NCI-H1694 treated with DMSO at 0.1 percent for 48 hours (cell line): Measurements from ENCODE around the gene KCNIP4.

ENCODE experiments used
- DNase-seq: peaks from one replicate; lab custom pipeline; 2025; lab: John Stamatoyannopoulos, UW

Gene KCNIP4

GRCh38 chr4:21061902-21062301 lies 886.7 kb downstream of the KCNIP4 start:
- DNase-seq: no peak

- DNase-seq: no peak
These were observed 902.4 kb downstream of the KCNIP4 start for GRCh38 chr4:21046141-21046540.

GRCh38 chr4:21045119-21045518 lies 903.5 kb downstream of the KCNIP4 start:
- no peak for DNase-seq

- DNase-seq: no peak
These were observed 906.9 kb downstream of the KCNIP4 start for GRCh38 chr4:21041708-21042107.

GRCh38 chr4:21034728-21035127 lies 913.8 kb downstream of the KCNIP4 start:
- no peak for DNase-seq

- DNase-seq: no peak
These were observed 916.4 kb downstream of the KCNIP4 start for GRCh38 chr4:21032089-21032645.

- no peak for DNase-seq
These were observed 929.8 kb downstream of the KCNIP4 start for GRCh38 chr4:21018817-21019216.

GRCh38 chr4:21013501-21013900 lies 935.1 kb downstream of the KCNIP4 start:
- no peak for DNase-seq

- DNase-seq: no peak
These were observed 935.7 kb downstream of the KCNIP4 start for GRCh38 chr4:21012851-21013331.

- DNase-seq: no peak
These were observed 937.5 kb downstream of the KCNIP4 start for GRCh38 chr4:21011106-21011505.

- DNase-seq: no peak
These were observed 938.6 kb downstream of the KCNIP4 start for GRCh38 chr4:21009956-21010355.

- DNase-seq: no peak
These were observed 942.9 kb downstream of the KCNIP4 start for GRCh38 chr4:21005647-21006046.

- no peak for DNase-seq
These were observed 945.6 kb downstream of the KCNIP4 start for GRCh38 chr4:21002976-21003375.

GRCh38 chr4:21002286-21002685 lies 946.3 kb downstream of the KCNIP4 start:
- DNase-seq: no peak

- DNase-seq: no peak
These were observed 947.1 kb downstream of the KCNIP4 start for GRCh38 chr4:21001490-21001889.

- DNase-seq: no peak
These were observed 950.7 kb downstream of the KCNIP4 start for GRCh38 chr4:20997886-20998285.

GRCh38 chr4:20995610-20996009 lies 953.0 kb downstream of the KCNIP4 start:
- no peak for DNase-seq

- DNase-seq: no peak
These were observed 953.6 kb downstream of the KCNIP4 start for GRCh38 chr4:20995015-20995414.

- no peak for DNase-seq
These were observed 956.6 kb downstream of the KCNIP4 start for GRCh38 chr4:20992002-20992401.

GRCh38 chr4:20987191-20987590 lies 961.4 kb downstream of the KCNIP4 start:
- no peak for DNase-seq

- DNase-seq: no peak
These were observed 964.1 kb downstream of the KCNIP4 start for GRCh38 chr4:20984576-20984836.

GRCh38 chr4:20983763-20984575 lies 964.6 kb downstream of the KCNIP4 start:
- DNase-seq: no peak

- no peak for DNase-seq
These were observed 966.0 kb downstream of the KCNIP4 start for GRCh38 chr4:20982544-20982943.

- no peak for DNase-seq
These were observed 988.3 kb downstream of the KCNIP4 start for GRCh38 chr4:20960291-20960690.
